SJSA1 (cell line): ENCODE results near the gene CST2. TPM values are rescaled to one million over a fixed set of nuclear protein-coding genes. Genes with fewer than 3 reads are reported as not detected.
A peak's percentile ranks its signal among the peaks of the same experiment; 100 is the strongest.
"Not testable (repeated sequence)": the region's sequence is repeated elsewhere in the genome, so short reads cannot be mapped to it uniquely, and the experiment has no call there.

Source experiments
- DNase-seq, 2 experiments: peaks; one replicate each; pipeline ENCODE4 v3.0.0-alpha.2; 2015 to 2020; ENCODE audit warnings: low spot score in 2 of 2, low read depth in 1 of 2
- H3K27ac ChIP-seq: fragments of 250-450 bp; sonication (Bioruptor Pico); 2 replicates; pipeline ENCODE4 v1.5.1; 2020; ENCODE audit warnings: mild to moderate bottlenecking, moderate library complexity
- H3K27me3 ChIP-seq: fragments of 250-450 bp; sonication (Bioruptor Pico); replicated peaks from 2 replicates; pipeline ENCODE4 v1.5.1; 2020; ENCODE audit warnings: mild to moderate bottlenecking, moderate library complexity
- H3K36me3 ChIP-seq: fragments of 250-450 bp; sonication (Bioruptor Pico); 2 replicates; pipeline ENCODE4 v1.5.1; 2020; ENCODE audit warnings: mild to moderate bottlenecking
- H3K4me1 ChIP-seq: fragments of 250-450 bp; sonication (Bioruptor Pico); replicated peaks from 2 replicates; pipeline ENCODE4 v1.6.1; 2021; ENCODE audit warnings: mild to moderate bottlenecking
- H3K4me3 ChIP-seq: fragments of 250-450 bp; sonication (Bioruptor Pico); 2 replicates; pipeline ENCODE4 v1.5.1; 2020; ENCODE audit warnings: mild to moderate bottlenecking
- H3K9me3 ChIP-seq: fragments of 250-450 bp; sonication (Bioruptor Pico); replicated peaks from 2 replicates; pipeline ENCODE4 v1.5.1; 2020; ENCODE audit warnings: mild to moderate bottlenecking
- total RNA-seq: library from RNA; depleted of rRNA; stranded (reverse); fragments of >200 nt; shearing (Covaris generic); gene quantifications from 2 replicates; pipeline ENCODE4 v1.2.3, GENCODE V29; 2014

Gene CST2
- total RNA-seq, 1 experiment from 2014 or later = not detected

DNA sequence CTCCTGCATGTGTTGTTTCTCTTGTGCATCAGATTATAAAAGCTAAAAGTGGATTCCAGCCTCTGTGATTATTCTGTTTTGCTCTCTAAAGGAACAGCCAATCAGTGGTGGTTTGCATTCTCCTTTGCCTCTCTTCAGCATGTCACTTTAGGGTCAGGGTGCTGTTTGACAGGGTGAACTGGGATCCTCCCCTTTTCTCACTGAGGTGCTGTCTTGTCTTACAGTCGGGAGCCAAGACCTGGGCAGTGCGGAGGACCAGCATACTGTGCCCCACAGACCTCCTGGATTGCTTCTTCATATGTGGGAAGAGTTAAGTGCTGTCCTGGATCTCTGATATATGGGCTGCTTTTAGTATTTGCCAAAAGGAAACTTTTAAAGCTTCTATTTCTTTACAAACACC lies 15.2 kb upstream of the CST2 start:
- no peak for DNase-seq
- no peaks in the 10 kb centered on the region for H3K27me3 ChIP-seq
- no peak overlapping the region for H3K27ac ChIP-seq
- H3K4me3 ChIP-seq = no peak overlapping the region
- no peaks in the 10 kb centered on the region for H3K36me3 ChIP-seq
- H3K4me1 ChIP-seq = no peaks in the 10 kb centered on the region
- H3K9me3 ChIP-seq = no peaks in the 10 kb centered on the region

DNA sequence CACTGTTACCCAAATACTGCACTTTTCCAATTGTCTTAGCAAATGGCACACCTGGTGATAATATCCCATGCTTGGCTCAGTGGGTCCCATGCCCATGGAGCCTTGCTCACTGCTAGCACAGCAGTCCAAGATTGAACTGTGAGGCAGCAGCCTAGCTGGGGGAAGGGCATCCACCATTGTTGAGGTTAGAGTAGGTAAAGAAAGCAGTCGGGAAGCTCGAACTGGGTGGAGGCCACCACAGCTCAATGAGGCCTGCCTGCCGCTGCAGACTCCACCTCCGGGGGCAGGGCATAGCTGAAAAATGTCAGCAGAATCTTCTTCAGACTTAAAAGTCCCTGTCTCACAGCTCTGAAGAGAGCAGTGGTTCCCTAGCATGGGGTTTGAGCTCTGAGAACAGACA lies 9.2 kb upstream of the CST2 start:
- no peaks in the 10 kb centered on the region for H3K9me3 ChIP-seq
- H3K27ac ChIP-seq = no peak overlapping the region
- no peaks in the 10 kb centered on the region for H3K27me3 ChIP-seq
- H3K4me1 ChIP-seq = peaks cover 15% of the 10 kb centered on the region
- no peak overlapping the region for H3K4me3 ChIP-seq
- DNase-seq = no peak
- H3K36me3 ChIP-seq = no peaks in the 10 kb centered on the region

DNA sequence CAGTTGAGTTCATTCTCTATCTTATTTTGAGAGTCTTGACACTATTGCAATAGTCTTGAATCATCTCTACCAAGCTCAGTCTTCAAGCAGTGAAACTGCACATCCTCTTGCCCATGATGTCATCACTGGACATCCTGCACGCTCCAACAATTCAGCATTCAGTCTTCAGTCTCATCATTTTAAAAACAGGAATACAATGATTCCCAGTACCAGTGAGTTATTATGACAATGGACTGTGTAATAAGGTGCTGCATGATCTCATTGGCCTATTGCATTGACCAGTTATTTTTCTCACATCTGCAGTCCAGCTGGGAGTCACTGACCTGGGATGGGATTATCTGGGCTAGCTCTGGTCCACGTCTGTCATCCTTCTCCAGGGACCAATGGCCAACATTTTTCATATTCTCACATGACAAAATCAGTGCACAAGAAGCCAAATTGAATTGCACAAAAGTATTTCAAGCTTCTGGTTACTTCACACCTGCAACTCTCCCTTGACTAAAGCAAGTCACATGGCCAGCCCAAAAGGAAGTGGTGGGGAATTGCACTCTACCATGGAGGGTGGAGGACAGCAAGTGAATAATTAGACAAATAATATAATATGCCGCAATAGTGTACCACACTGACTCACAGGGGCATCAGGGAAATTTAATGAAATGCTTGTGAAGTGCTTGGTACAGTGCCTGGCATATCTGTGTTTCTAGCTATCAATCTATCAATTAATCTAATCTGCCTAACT lies 6.4 kb upstream of the CST2 start:
- H3K27me3 ChIP-seq = no peaks in the 10 kb centered on the region
- H3K27ac ChIP-seq = no peak overlapping the region
- H3K9me3 ChIP-seq = no peaks in the 10 kb centered on the region
- DNase-seq = no peak
- peaks cover 15% of the 10 kb centered on the region for H3K4me1 ChIP-seq
- no peaks in the 10 kb centered on the region for H3K36me3 ChIP-seq
- H3K4me3 ChIP-seq = no peak overlapping the region

DNA sequence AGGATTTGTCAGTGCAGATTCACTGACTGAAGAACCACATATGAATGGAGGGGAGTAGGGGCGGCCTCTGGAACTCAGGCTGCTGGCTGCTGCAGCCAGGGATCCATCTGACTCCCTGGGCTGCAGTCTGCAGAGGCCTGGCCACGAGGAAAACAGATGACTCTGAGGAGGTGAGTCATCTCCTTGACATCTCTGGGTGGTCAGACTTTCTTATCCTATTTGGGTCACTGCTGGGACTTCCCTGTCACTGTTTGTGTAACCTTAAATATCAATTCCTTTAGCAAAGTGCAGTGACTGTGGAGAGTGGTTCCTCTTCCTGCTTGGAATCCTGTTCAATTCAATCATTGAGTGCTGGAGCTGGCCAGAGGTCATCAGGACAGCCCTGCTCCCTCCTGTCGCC lies 5.4 kb upstream of the CST2 start:
- H3K36me3 ChIP-seq, H3K27me3 ChIP-seq, H3K4me3 ChIP-seq, H3K9me3 ChIP-seq: not testable (repeated sequence)
- peak overlapping the region; percentile 8; the same call in 1 of the 2 replicates for H3K27ac ChIP-seq
- peak; percentile 72 to 77 for DNase-seq
- peaks cover 15% of the 10 kb centered on the region for H3K4me1 ChIP-seq

DNA sequence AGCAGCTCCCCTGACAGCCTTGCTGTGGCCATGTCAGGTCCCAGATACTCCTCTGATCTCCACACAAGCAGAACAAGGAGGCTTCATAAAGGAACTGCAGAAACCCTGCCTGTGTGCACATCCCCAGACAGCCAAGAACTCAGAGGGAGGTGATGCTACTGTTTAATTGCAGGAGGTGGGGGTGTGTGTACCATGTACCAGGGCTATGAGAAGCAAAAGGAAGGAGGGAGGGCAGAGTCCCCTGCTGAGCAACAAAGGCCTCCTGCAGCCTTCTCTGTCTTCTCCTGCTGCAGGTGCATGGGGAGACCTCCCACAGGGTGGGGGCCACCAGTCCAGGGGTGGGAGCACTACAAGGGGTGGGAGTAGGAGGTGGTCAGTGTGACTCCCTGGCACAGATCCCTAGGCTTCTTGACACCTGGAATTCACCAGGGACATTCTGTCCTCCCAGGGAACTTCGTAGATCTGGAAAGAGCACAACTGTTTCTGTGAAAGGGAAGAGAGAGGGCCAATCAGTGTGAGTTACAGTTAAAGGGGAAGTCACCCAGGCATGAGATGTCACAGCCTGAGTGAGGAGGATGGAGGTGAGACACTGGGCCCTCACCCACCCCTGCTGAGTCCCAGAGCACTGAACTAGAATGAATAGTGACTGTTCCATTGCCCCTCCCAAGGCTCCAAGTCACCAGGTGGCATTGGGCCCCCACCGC lies 2.8 kb downstream of the CST2 start:
- Histone ChIP-seq H3K4me1 (peaks cover 8% of the 10 kb centered on the region), H3K9me3 (no peaks in the 10 kb centered on the region), H3K27me3 (no peaks in the 10 kb centered on the region), H3K36me3 (no peaks in the 10 kb centered on the region), H3K4me3 (no peak overlapping the region), H3K27ac (no peak overlapping the region)
- DNase-seq = no peak

DNA sequence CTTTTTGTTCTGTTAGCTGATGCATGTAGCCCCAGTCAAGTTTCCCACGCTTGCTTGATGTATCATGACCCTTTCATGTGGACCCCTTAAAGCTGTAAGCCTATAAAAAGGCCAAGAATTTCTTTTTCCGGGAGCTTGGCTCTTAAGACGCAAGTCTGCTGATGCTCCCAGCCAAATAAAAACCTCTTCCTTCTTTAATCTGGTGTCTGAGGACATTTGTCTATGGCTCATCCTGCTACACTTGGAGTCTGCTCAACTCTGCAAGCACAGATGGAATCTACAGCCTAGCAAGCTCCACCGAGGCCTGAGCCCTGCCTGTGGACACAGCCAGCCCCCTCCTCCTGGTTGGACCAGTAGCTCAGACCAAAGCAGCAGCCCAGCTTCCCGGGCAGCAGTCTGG lies 3.4 kb downstream of the CST2 start:
- H3K4me1 ChIP-seq = peaks cover 8% of the 10 kb centered on the region
- DNase-seq = no peak
- H3K27me3 ChIP-seq = no peaks in the 10 kb centered on the region
- H3K27ac ChIP-seq = no peak overlapping the region
- H3K36me3 ChIP-seq = no peaks in the 10 kb centered on the region
- H3K9me3 ChIP-seq = no peaks in the 10 kb centered on the region
- no peak overlapping the region for H3K4me3 ChIP-seq

DNA sequence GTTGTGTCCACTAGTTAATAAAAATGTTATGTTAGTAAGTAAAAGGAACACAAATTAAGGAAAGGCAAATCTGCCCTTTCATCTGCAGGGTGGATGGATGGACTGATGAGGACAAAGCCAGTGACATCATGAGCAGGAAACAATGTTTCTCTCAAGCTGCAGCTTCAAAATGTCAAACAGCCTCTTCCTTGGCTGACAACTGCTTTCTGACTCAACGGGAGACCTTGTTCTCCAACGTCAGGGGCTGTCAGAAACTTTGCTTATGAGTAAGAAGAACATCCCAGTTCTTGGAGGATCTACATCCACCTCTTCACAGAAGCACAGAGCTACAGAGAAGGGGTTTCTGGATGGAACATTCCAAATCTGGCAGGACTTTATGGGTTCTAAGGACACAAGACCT lies 6.0 kb downstream of the CST2 start:
- Histone ChIP-seq H3K4me1 (no peaks in the 10 kb centered on the region), H3K4me3 (no peak overlapping the region), H3K27me3 (no peaks in the 10 kb centered on the region), H3K9me3 (no peaks in the 10 kb centered on the region), H3K36me3 (no peaks in the 10 kb centered on the region), H3K27ac (no peak overlapping the region)
- DNase-seq = no peak

DNA sequence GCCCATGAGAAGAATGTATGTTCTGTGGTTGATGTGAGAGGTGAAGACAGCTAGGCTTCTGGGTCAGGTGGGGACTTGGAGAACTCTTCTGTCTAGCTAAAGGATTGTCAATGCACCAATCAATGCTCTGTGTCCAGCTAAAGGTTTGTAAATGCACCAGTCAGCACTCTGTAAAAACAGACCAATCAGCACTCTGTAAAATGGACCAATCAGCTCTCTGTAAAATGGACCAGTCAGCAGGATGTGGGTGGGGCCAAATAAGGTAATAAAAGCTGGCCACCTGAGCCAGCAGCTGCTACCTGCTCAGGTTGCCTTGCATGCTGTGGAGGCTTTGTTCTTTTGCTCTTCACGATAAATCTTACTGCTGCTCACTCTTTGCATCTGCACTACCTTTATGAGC lies 15.0 kb downstream of the CST2 start:
- H3K4me3 ChIP-seq, H3K36me3 ChIP-seq, H3K27ac ChIP-seq, DNase-seq, H3K27me3 ChIP-seq, H3K4me1 ChIP-seq, H3K9me3 ChIP-seq: not testable (repeated sequence)

DNA sequence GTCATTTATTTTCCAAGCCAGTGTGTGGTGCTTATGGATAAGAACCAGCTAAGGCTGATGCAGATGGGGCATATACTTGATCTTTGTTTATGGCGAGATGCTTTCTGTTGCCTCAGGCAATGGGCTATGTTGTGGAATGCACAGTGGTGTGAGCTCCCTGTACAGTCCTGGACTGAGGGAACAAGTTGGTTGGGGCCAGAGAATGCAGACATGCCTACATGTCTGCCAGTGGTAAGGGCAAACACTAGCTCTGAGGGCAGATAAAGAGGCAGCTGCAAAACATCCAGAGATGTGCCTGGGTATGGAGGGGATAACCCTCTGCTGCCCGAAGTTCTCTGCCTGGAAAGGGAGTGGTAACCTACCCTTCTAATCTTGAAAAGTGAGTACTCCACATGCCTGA lies 16.2 kb downstream of the CST2 start:
- DNase-seq, H3K27ac ChIP-seq, H3K4me1 ChIP-seq, H3K9me3 ChIP-seq, H3K4me3 ChIP-seq, H3K27me3 ChIP-seq, H3K36me3 ChIP-seq: not testable (repeated sequence)

DNA sequence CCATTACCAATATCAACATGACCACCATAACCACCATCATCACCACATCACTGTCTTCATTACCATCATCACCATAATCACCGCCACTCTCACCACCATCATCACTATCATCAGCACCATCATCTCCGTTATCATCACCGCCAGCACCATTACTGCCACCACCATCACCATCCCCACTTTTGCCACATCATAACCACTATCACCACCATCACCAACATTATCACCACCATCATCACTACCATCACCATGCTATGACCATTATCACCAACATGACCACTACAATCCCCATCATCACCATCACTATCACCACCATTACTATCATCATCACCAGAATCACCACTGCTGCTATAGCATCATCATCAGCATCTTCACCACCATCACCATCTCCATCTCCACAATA lies 25.7 kb downstream of the CST2 start:
- no peak overlapping the region for H3K4me3 ChIP-seq
- no peaks in the 10 kb centered on the region for H3K4me1 ChIP-seq
- DNase-seq = no peak
- H3K27me3 ChIP-seq = no peaks in the 10 kb centered on the region
- H3K27ac ChIP-seq = no peak overlapping the region
- no peaks in the 10 kb centered on the region for H3K36me3 ChIP-seq
- no peaks in the 10 kb centered on the region for H3K9me3 ChIP-seq

DNA sequence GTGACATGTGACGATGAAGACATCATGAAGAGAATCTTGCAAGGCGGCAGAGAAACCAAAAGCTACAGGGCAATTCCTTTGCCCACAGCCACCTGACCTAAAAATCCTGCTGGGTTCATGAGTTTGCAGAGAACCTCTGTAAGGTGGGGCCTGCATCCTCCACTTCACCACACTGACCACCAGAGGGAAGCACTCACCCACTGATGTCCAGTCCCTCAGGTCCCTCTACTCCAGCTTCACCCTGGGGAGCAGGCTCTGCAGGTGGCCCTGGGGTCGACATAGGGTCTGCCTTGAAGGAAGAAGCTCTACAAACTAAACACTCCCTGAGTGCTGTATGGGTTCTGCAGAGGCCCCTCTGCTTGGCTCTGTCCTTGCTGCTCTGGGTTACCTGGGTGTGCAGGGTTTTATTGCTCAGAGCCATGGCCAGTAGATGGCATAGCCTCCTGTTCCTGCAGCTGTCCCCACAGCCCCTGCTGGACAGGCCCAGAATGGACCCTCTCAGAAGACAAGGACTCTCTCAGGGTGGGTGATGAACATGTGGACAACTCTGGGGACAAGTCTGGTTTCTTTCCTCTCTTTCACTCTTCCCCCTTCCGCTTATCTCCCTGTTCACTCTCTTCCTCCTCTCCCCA lies 27.2 kb downstream of the CST2 start:
- H3K4me1 ChIP-seq, H3K27me3 ChIP-seq, H3K9me3 ChIP-seq, H3K27ac ChIP-seq, H3K36me3 ChIP-seq, H3K4me3 ChIP-seq: not testable (repeated sequence)
- DNase-seq = peak; percentile 32 to 55

DNA sequence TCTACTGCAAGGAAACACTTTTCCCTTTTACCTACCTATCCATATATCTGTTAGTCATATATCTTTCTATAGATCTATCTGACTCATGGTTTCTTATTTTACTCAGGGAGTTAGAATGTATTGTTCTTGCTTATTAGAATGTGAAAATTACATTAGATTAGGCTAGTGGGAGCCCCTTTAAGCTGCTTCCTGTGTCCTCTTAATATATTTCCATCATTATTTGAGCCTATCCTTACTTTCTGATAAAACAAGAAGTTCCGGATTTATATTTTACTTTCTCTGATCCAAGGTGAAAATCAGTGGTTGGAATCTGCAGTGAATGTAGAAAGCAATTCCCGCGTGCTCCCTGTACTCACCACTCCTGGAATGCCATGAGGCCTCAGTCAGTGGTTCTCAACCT lies 31.0 kb downstream of the CST2 start:
- Histone ChIP-seq H3K27ac (no peak overlapping the region), H3K4me1 (no peaks in the 10 kb centered on the region), H3K4me3 (no peak overlapping the region), H3K27me3 (no peaks in the 10 kb centered on the region), H3K9me3 (no peaks in the 10 kb centered on the region), H3K36me3 (no peaks in the 10 kb centered on the region)
- DNase-seq = no peak

DNA sequence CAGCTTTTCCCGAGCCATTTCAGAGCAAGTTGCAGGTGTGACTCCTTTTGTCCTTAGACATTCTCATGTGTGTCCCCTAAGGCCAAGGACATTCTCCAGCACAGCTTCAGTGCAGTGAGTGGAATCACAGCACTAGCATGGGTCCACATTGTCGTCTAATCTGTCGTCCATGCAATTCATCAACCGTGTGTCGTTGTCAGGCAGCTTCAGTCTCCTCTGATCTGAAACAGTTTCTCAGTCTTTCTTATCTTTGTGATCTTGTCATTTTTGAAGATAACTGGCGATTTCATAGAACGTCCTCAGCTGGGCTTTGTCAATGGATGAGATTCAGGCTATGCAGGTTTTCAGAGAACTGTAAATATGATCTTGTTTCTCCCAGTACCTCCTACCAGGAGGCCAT lies 31.7 kb downstream of the CST2 start:
- H3K27ac ChIP-seq = no peak overlapping the region
- no peak overlapping the region for H3K4me3 ChIP-seq
- no peaks in the 10 kb centered on the region for H3K36me3 ChIP-seq
- H3K4me1 ChIP-seq = no peaks in the 10 kb centered on the region
- no peaks in the 10 kb centered on the region for H3K27me3 ChIP-seq
- H3K9me3 ChIP-seq = no peaks in the 10 kb centered on the region
- no peak for DNase-seq

DNA sequence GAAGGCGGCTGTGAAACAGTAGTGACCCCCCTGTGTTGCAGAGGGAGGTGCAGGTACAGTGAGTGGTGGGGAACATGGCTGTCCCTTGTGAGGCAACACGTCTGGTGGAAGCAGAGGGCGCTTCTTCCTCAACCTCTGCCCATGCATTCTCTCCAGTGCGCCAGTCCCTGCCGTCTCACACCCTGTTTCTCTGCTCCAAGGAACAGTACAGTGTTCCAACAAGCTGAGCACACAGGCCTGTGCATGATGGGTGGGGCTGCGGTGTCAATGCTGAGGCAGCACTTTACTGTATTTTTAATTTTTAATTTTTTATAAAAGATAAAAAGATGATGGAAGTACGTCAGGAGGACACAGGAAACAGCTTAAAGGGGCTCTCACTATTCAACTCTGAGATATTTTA lies 32.5 kb downstream of the CST2 start:
- no peak overlapping the region for H3K27ac ChIP-seq
- no peaks in the 10 kb centered on the region for H3K9me3 ChIP-seq
- DNase-seq = no peak
- no peaks in the 10 kb centered on the region for H3K27me3 ChIP-seq
- no peaks in the 10 kb centered on the region for H3K4me1 ChIP-seq
- no peaks in the 10 kb centered on the region for H3K36me3 ChIP-seq
- H3K4me3 ChIP-seq = no peak overlapping the region
